ENCODE results near the gene HEATR9.

The HEATR9 gene

GRCh38 chr17:35809855-35810461 is 58.7 kb downstream of the HEATR9 start:
- no peak for DNase-seq (ENCODE audit: low read depth in 1 of 2, low spot score in 1 of 2)

GRCh38 chr17:35808962-35809854 is 59.5 kb downstream of the HEATR9 start, which contains the start of gene TAF15:
Gene TAF15, plus strand, starts transcription at chr17:35809484. Its CDS starts 86 bp downstream, at chr17:35809570.
- peak; percentile 89 for DNase-seq (ENCODE audit: low read depth in 1 of 2, low spot score in 1 of 2)

- no peak for DNase-seq (ENCODE audit: low read depth in 1 of 2, low spot score in 1 of 2)
Observed at GRCh38 chr17:35808240-35808961, 60.3 kb downstream of the HEATR9 start.

- DNase-seq (ENCODE audit: low read depth in 1 of 2, low spot score in 1 of 2) = no peak
Observed at GRCh38 chr17:35807371-35808144, 61.1 kb downstream of the HEATR9 start.

All from stimulated activated CD4-positive, alpha-beta T cell treated with anti-CD3 and anti-CD28 coated beads, Interleukin-15, amount 100 ng/mL, for 1 hour (primary cell).